Hepatocyte (in vitro differentiated cells): ENCODE data around the gene PEX13.

ENCODE experiments used
- CTCF ChIP-seq: fragments of 200-600 bp; sonication (generic); IDR thresholded peaks from 2 replicates; pipeline ENCODE4 v1.5.1; 2016; ENCODE audit warnings: antibody characterized with exemption, mild to moderate bottlenecking; ENCODE audit not compliant: poor library complexity
- EZH2 ChIP-seq: fragments of 200-600 bp; sonication (generic); IDR thresholded peaks from 2 replicates; pipeline ENCODE4 v1.6.1; 2016; ENCODE audit warnings: antibody characterized with exemption, mild to moderate bottlenecking, borderline replicate concordance

GRCh38 chr2:61065714-61066709 is 48.5 kb downstream of the PEX13 start, which contains the start of gene SANBR:
- no peak for TF ChIP-seq CTCF
- no peak for TF ChIP-seq EZH2
